NCI-H345 (cell line): ENCODE measurements around the gene SYT10.
"Not testable (repeated sequence)": the region's sequence is repeated elsewhere in the genome, so short reads cannot be mapped to it uniquely, and the experiment has no call there.

Source experiments
- DNase-seq: peaks from one replicate; lab custom pipeline; 2025; lab: John Stamatoyannopoulos, UW

SYT10 gene

DNA sequence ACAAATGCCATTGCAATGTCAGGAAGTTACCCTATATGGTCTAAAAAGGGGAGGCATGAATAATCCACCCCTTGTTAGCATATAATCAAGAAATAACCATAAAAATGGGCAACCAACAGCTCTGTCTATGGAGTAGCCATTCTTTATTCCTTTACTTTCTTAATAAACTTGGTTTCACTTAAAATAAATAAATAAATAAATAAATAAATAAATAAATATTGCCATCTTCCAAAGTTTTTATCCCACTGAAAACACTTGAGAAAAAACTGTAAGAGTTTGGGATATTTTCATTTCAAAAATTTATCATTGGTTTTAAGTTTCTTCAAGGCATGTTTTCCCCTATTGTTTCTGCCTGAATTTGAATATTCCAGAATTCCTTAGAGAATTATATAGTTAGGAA lies 89.8 kb downstream of the SYT10 start:
- no peak for DNase-seq

GRCh38 chr12:33331961-33332398 lies 107.6 kb downstream of the SYT10 start:
- DNase-seq, result not testable (repeated sequence)

- peak; percentile 6 for DNase-seq
These were observed 108.7 kb downstream of the SYT10 start for GRCh38 chr12:33330940-33331339.
